HG03103 (cell line): ENCODE data around the gene CLGN.
A peak's percentile ranks its signal among the peaks of the same experiment; 100 is the strongest.
"Not testable (repeated sequence)": the region's sequence is repeated elsewhere in the genome, so short reads cannot be mapped to it uniquely, and the experiment has no call there.

Experiments
- ATAC-seq: cut with Tn5 transposase; IDR thresholded peaks from one replicate; pipeline ENCODE4 v1.9.1; 2021; ENCODE audit warnings: low read depth; ENCODE audit not compliant: unreplicated experiment

The CLGN gene

GRCh38 chr4:140427106-140427918, at the start of gene CLGN:
Gene CLGN (minus strand): TSS chr4:140427648. CDS start chr4:140413078, 14,570 bp downstream.
- peak; percentile 83 for ATAC-seq

GRCh38 chr4:140472156-140472555, 44.7 kb upstream of the CLGN start:
- no peak for ATAC-seq

GRCh38 chr4:140469791-140470733, 42.6 kb upstream of the CLGN start:
- no peak for ATAC-seq

- ATAC-seq = no peak
Observed at GRCh38 chr4:140466146-140466545, 38.7 kb upstream of the CLGN start.

- no peak for ATAC-seq
Observed at GRCh38 chr4:140463614-140464013, 36.2 kb upstream of the CLGN start.

GRCh38 chr4:140463182-140463581, 35.7 kb upstream of the CLGN start:
- ATAC-seq = no peak

GRCh38 chr4:140450352-140450751, 22.9 kb upstream of the CLGN start:
- ATAC-seq = no peak

GRCh38 chr4:140448830-140449229, 21.4 kb upstream of the CLGN start:
- no peak for ATAC-seq

- no peak for ATAC-seq
Observed at GRCh38 chr4:140448162-140448561, 20.7 kb upstream of the CLGN start.

- not testable (repeated sequence) for ATAC-seq
Observed at GRCh38 chr4:140444347-140444746, 16.9 kb upstream of the CLGN start.

- no peak for ATAC-seq
Observed at GRCh38 chr4:140439644-140440142, 12.2 kb upstream of the CLGN start.

GRCh38 chr4:140427919-140428471, 547 bp upstream of the CLGN start:
- ATAC-seq = no peak

GRCh38 chr4:140426610-140427105, 790 bp downstream of the CLGN start:
- peak; percentile 14 for ATAC-seq

GRCh38 chr4:140423106-140423505, 4.3 kb downstream of the CLGN start:
- ATAC-seq = no peak

GRCh38 chr4:140413130-140413969, 14.1 kb downstream of the CLGN start:
- ATAC-seq = not testable (repeated sequence)

GRCh38 chr4:140408974-140409373, 18.5 kb downstream of the CLGN start:
- ATAC-seq = no peak

- ATAC-seq = no peak
Observed at GRCh38 chr4:140406292-140406691, 21.2 kb downstream of the CLGN start.

- ATAC-seq = no peak
Observed at GRCh38 chr4:140400111-140400510, 27.3 kb downstream of the CLGN start.

- no peak for ATAC-seq
Observed at GRCh38 chr4:140395668-140396067, 31.8 kb downstream of the CLGN start.

- no peak for ATAC-seq
Observed at GRCh38 chr4:140388015-140388414, 39.4 kb downstream of the CLGN start.
